ENCODE measurements around the gene MAG. TPM values are rescaled to one million over a fixed set of nuclear protein-coding genes. Genes with fewer than 3 reads are reported as not detected.

MAG gene
- total and polyA plus RNA-seq, 9 of the 15 experiments (the other 6 are each of a cell fraction or from before 2014, with no cell fraction given) = 0.11 to 10.0 (median 1.6) TPM

DNA sequence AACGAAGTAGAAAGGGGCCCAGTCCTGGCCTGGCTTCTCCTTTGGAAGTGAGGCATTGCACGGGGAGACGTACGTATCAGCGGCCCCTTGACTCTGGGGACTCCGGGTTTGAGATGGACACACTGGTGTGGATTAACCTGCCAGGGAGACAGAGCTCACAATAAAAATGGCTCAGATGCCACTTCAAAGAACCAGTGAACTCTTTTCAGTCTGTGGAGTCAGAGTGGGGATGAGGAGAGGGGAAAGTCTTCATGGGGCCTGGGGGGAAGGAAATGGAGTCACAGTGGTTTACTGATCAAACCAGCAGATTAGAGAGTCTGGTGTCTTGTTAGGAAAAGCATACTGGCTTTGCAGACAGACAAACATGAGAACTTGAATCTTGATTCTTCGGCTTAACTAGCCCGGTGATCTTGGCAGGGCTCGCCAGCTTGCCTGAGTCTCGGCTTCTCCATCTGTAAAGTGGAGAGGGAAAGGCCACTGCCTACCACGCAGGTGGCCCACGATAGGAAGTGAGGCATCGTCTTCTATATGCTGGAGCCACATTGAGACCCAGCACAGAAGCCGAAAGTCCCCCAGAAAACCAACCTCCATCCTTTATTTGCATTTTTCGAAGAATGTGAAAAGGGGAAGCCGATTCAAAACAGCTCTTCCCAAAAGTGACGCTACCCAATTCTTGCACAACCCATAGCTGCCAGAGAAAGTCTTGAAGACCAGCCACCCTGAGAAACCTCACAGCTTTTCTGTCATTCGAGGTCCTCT is 55.4 kb downstream of the MAG start, which contains the start of gene FFAR1 (continued):
- TF ChIP-seq ZHX1 (conservative IDR thresholded peaks at IDR 0.05; ENCODE audit: low read length) = no peak
- no peak for TF ChIP-seq CBX1 (IDR thresholded peaks at IDR 0.05; ENCODE audit: low read depth)
- TF ChIP-seq, protein P1, sequence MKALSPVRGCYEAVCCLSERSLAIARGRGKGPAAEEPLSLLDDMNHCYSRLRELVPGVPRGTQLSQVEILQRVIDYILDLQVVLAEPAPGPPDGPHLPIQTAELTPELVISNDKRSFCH (CRISPR knock-in tag; IDR thresholded peaks at IDR 0.05) = no peak
- TF ChIP-seq, protein P1 (tag; IDR thresholded peaks at IDR 0.05) = no peak
- peak; percentile 82 for TF ChIP-seq CEBPB (tag; IDR thresholded peaks at IDR 0.05)
- no peak for TF ChIP-seq KLF16 (IDR thresholded peaks at IDR 0.05)
- no peak for TF ChIP-seq MEIS2 (IDR thresholded peaks at IDR 0.05; ENCODE audit: partially characterized antibody)
- TF ChIP-seq, protein P2, sequence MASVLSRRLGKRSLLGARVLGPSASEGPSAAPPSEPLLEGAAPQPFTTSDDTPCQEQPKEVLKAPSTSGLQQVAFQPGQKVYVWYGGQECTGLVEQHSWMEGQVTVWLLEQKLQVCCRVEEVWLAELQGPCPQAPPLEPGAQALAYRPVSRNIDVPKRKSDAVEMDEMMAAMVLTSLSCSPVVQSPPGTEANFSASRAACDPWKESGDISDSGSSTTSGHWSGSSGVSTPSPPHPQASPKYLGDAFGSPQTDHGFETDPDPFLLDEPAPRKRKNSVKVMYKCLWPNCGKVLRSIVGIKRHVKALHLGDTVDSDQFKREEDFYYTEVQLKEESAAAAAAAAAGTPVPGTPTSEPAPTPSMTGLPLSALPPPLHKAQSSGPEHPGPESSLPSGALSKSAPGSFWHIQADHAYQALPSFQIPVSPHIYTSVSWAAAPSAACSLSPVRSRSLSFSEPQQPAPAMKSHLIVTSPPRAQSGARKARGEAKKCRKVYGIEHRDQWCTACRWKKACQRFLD (CRISPR knock-in tag; IDR thresholded peaks at IDR 0.05) = no peak

Measured in K562 (cell line).